GOT3 (cell line): ENCODE results near the gene CTNNA1.
A peak's percentile ranks its signal among the peaks of the same experiment; 100 is the strongest.
"Not testable (repeated sequence)": the region's sequence is repeated elsewhere in the genome, so short reads cannot be mapped to it uniquely, and the experiment has no call there.

ENCODE experiments used
- DNase-seq: peaks from one replicate; lab custom pipeline; 2025; ENCODE audit warnings: mixed read lengths; lab: John Stamatoyannopoulos, UW

CTNNA1 gene

DNA sequence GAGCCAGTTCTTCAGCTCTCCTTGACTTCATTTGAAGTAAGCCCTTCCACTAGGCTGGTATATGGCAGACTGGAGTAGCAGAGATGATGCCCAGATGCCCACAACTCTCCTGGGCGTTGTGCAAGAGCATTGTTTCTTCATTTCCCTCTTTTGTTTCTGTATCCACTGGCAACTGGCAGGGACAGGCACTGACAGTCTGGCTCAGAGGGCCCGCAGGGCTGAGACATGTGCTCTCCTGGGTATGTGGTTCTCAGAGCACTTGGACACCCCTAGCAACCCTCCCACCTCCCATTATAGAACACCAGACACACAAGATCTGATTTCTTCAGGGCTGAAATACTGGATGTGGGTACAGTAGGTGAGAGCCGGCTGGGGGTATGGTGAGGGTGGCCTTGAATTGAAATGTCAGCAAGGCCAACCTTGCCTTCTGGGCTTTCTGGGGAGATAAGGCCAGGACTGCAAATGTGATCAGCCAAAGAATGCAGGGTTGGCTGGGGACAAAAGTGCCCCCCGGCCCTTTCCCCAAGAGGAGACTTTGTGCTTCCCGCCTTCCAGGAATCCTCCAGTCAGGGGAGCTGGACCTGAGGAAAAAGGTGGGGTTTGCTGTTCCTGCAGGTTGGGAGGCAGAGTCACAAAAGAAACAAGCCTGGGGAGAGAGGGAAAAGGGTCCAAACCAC is 28.6 kb upstream of the CTNNA1 start:
- DNase-seq, result peak; percentile 80

DNA sequence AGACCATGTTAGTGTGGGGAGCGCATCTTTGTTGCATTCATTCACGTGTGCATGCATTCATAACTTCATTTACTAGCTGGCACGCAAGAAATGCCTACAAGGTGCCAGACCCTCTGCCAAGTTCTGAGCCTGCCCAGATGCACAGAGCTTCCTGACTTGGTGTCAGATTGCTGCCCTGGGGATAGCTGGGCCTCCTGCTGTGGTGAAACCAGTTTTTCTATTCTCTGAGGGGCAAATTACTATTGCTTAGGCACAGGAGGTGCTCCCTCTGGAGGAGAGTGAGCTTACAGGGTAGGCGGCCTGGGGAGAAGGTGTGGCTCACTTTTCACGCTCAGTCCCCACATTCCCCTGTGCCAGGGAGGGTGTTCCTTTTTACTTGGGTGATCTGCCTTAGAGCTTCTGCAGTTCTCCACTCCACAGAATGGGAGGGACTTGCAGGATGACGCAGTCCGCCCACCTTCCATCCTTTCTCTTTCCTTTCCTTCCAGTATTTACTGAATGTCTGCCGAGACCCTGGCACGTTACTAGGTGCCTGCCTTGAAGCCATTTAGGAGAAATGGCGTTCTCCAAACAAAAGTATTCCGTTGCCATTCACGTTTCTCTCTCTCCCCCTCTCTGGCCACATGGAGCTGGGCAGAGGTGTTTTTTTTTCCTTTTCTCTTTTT is 27.9 kb upstream of the CTNNA1 start:
- peak; percentile 35 for DNase-seq

DNA sequence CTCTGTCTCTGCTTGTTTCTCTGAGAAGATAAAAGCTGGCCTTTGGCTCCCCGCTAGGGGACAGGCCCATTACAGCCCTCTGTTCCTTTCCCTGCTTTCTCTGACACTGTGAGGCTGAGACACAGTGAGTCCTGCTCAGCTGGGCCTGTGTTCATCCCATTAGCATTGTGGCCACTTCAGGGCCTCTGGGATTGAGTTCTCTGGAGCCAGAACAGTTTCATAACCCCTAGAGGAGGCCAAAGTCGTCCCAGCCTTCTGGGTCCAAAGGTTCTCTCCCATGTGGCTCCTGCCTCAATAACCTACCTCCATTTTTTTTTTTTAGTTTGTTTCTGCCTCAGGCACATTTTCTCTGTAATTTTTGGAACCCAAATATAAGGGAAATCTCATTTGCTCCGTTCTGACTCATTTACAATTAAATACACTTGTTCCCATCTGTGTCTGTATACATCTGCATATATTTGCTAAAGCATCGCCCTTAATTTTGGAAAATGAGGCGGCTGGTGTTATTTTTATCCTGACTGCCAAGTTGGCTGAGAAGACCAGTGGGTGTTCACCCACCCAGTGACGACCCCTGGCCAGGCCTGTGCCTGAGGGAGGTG is 27.3 kb upstream of the CTNNA1 start:
- DNase-seq, result no peak

DNA sequence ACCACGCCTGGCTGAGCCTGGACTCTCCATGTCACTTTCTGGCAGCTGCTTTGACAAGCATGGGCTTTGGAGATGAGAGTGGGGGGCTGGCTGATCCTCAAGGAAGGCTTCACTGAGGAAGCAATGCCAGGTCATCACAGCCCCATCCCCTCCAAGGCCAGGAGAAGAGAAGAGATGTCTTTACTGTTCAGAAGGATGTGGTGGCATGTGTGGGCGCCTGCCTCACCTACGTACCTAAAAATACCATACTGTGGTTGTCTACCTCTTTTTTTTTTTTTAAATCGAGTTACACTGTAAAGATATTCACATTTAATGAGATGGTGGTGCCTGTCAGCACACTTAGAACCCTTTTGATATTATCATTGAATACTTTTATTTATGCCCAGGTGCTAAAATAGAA is 26.4 kb upstream of the CTNNA1 start:
- DNase-seq, result no peak

DNA sequence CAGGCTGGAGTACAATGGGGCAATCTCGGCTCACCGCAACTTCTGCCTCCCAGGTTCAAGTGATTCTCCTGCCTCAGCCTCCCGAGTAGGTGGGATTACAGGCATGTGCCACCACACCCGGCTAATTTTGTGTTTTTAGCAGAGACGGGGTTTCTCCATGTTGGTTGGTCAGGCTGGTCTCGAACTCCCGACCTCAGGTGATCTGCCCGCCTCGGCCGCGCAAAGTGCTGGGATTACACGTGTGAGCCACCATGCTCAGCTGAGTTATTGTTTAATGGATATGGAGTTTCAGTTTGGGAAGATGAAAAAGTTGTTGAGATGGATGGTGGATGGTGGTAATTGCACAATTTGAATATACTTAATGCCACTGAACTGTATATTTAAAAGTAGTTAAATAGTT is 22.7 kb upstream of the CTNNA1 start:
- not testable (repeated sequence) for DNase-seq

DNA sequence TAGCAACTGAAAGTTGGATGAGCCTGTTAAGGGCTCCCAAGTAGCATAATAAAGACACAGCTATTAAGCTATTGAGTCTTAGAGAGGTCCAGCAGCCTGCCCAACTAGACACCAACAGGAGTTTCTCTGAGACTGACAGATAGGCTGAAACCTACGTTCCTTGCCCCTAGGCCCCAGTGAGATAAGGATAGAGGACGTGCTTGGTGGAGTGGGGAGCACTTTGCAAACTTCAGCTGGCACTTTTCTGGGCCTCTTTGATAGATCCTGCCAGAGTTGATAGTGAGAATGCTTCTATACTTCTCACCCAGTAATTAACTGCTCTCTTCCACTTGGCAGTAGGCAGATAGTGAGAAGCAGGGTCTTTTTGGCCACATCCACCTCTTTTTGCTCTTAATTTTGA is 20.8 kb upstream of the CTNNA1 start:
- DNase-seq, result no peak

DNA sequence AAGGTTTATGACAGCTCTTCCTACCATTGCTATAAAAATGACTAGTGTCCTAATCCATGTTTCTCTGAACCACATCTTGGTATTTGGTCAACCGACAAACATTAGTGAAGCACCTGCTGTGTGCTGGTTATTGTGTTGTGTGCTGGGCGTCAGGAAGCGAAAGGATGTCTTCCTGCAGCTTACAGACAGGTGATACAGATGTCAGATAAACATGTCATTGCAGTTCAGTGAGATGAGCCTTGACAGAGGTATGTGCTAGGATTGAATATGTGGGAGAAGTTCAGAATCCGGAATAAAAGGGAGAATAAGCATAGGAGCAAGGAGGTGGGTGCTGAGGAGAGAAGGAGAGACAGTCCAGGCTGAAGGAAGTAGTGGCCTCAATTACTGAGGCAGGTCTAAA is 20.3 kb upstream of the CTNNA1 start:
- DNase-seq, result no peak

DNA sequence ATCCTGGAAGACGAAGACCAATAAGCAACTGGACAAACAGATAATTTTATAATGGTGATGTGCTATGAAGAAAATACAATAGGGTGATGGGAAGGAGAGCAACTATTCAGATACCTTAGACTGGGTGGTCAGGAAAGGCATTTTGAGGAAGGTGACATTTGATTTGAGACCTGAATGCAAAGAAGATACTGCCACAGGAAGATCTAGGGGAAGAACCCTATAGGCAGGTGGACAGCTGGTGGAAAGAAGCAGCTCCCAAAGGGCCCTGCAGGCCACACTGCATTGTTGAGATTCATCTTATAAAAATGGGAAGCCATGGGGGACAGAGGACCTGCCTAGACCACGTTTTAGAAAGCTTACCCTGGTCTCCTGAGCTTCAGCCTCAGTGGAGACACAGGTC is 19.7 kb upstream of the CTNNA1 start:
- DNase-seq, result no peak

DNA sequence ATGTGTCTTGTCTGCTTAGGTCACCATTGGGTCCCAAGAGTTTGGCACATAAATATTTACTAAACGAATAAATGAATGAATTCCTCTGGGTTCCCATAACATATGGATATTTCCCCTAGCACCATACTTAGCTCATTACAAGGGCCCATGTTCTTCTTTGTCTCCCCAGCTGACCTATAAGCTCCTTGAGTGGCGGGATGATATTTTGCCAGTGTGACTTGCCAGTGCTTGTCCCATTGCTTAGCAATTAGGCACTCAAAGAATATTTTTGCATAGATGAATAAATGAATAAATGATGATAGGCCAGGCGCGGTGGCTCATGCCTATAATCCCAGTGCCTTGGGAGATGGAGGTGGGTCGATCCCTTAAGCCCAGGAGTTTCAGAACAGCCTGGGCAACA is 16.9 kb upstream of the CTNNA1 start:
- no peak for DNase-seq

DNA sequence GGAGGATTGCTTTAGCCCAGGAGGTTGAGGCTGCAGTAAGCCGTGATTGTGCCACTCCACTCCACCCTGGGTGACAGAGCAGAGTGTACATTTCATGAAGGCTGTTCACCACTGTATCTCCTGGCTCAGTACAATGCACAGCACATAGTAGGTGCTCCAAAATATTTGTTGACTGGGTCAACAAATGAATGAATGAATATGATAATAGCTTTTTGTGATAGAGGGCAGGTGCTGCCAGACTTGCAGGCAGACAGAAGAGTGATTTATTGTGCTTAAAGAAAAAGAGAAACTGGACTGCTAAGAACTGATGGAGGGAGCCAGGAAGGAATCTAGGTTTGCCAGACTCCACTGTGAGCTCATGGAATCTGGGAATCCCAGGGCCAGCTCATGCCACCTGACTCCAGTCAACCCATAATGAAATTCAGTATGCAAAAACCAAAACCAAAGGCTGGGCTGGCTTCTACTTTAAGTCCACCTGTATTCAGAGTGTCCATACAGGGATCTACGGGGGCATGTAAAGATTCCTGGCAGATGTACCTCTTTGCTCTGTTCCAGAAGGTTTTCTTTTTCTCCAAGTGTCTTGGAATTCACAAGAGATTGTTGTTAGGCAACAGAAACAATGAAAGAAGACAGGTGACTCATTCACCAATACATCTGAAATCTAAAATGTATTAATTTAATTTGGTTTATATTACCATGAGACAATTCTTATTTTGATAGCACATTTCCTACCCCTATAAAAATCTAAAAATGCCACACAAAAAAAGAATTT is 15.5 kb upstream of the CTNNA1 start:
- no peak for DNase-seq

DNA sequence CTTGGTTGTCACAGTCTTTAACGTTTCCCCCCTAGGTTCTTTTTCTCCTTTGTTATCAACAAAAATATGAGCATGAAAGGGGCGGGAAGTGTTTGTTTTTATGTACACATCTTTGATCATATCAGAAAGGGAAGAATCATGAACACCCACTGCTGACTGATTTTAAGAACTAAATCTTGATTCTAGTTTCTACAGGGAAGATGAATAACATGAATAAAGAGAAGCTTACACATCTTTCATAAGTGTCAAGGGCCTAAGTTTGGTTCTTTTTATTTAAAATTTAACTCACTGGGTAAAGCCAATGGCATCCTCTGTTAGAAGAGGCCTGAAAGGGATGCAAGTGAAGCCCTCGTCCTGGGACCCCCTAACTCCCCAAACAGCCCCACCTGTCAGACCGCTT is 14.8 kb upstream of the CTNNA1 start:
- no peak for DNase-seq

DNA sequence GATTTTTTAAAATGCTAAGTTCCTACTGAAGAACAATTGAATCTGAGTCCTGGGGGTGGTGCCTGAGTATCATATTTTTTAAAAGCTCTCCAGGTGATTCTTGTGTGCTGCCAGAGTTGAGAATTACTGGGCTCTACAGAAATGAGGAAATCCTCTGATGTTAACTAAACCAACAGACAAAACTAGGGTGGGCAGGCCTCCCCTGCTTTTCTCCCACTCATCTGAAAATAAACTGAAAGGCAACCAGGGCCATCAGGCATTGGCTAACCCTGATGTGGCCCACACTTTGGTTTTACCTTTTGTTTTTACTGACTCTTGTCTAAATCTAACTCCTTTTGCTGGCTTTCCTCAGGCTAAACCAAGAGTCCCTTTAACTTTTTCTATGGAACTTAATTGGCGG is 13.3 kb upstream of the CTNNA1 start:
- no peak for DNase-seq

DNA sequence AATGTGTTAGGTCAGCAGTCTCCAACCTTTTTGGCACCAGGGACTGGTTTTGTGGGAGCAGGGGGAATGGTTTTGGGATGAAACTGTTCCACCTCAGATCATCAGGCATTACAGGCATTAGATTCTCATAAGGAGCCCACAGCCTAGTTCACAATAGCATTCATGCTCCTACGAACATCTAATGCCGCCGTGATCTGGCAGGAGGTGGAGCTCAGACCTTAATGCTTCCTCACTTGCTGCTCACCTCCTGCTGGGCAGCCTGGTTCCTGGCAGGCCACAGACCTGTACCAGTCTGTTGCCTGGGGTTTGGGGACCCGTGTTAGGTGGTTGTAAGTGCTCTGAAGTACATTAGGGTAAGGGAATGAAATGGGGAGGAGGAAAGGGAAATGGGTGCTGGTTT is 9.7 kb upstream of the CTNNA1 start:
- DNase-seq, result no peak

DNA sequence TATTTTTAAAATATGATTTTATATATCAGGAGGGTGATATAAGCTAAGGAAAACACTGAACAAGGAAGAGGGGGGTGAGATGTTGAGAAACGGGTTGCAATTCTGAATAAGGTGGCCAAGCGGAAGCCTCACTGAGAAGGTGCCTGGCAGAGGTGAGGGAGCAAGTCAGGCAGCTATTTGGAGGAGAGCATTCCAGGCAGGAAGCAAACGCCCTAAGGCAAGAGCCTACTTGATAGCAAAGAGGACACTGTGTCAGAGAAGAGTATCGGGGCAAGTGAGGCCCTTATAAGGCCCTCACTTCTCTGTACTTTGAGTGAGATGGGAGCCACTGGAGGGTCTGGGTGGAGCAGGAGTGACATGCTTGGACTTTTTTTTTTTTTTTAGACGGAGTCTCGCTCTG is 8.0 kb upstream of the CTNNA1 start:
- no peak for DNase-seq

DNA sequence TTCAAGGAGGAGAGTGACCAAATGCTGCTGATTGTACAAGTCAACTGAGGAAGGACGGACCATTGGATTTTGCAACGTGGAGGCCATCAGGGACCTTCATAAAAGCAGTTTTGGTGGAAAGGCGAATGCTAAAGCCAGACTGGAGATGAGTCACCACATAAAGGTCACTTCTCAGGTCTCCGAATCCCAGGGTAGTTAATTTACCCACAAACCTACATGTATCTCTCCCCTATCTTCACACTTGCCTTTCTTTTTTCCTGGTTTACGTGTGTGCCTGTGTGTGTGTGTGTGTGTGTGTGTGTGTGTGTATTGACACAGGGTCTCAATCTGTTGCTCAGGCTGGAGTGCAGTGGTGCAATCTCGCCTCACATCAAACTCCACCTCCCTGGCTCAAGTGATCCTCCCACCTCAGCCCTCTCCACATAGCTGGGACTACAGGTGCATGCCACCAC is 4.6 kb upstream of the CTNNA1 start:
- peak; percentile 36 for DNase-seq

DNA sequence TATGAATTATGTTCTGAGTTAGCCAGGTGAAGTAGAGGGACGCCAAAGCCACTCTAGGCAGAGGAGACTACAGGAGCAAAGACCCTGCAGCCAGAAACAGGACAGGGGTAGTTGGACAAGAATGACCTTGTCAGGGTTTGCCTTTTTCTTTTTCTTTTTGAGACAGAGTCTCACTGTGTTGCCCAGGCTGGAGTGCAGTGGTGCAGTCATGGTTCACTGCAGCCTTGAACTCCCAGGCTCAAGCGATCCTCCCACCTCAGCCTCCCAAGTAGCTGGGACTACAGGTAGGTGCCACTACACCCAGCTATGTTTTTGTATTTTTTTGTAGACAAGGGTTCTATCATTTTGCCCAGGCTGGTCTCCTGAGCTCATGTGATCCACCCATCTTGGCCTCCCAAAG is 1.9 kb upstream of the CTNNA1 start:
- DNase-seq, result not testable (repeated sequence)

DNA sequence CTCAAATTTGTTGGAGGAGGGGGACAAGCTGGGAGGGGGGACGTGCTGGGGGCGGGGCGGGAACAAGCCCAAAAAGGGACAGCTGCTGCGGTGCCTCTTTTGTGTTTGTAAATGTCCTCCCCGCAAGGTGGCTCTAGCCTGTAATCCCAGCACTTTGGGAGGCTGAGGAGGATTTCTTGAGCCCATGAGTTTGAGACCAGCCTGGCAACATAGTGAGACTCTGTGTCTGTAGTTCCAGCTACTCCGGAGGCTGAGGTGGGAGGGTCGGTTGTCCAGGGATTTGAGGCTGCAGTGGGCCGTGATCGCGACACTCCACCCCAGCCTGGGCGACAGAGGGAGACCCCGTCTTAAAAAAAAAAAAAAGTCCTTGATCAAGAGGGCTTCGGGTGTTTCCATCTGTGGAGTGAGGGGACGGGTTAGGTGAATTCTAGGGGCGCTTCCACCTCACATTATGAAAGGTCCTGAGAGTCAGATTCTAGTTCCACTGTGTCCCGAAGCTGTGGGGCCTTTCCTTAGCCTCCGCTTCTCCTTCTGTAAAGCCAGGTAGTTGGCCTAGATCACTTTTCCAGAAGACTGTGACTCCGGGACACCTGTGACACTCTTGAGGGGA is 779 bp upstream of the CTNNA1 start:
- no peak for DNase-seq

DNA sequence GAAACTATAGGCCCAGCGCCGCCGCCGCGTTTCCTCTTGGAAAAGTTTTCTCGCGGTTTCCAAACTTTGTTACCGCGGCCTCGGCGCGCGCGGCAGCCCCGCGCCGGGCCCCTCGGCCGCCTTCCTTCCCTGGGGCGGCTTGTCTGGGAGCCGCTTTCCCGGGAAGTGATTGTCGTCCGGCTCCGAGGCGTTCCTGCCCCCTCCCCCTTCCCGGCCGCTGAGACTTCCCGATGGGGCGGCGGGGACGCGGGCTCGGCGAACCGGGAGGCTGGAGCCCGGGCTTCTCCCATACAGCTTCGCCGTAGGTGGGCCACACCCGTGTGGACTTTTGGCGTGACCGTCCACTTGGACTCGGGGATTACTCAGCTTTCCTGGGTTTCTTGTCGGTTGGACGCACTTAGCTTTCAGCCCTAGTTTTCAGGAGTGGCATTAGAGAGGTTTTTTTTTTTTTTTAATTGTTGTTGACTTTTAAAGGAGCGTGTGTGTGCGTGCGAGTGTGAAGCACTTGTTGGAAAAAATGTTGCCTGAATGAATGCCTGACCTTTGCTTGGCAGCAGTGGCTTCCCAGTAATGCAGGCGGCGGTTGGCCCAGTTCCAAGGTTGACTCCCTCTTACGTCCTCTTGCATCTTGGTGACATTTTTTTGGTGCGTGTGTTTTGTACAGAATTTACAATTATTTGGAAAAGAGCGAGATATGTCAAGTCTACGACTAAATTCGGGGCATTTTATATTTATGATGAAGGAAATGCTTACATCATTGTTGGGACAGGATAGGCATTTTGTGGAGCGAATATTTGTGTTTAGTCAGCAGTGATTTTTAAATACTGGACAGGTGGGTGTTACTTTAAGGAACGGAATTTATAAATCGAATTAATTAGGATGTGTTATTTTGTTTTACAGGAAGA is 821 bp downstream of the CTNNA1 start:
- DNase-seq, result peak; percentile 29

DNA sequence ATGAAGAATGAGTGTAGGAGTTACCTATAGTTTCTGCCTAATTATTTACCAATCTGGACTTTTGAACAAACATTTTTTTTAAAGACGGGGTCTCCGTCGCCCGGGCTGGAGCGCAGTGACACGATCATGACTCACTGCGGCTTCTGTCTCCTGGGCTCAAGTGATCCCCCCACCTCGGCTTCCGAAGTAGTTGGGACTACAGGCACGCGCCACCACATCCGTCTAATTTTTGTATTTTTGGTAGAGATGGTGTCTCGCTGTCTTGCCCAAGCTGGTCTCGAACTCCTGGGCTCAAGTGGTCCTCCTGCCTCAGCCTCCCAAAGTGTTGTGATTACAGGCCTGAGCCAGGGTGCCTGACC is 1.5 kb downstream of the CTNNA1 start:
- DNase-seq, result no peak

DNA sequence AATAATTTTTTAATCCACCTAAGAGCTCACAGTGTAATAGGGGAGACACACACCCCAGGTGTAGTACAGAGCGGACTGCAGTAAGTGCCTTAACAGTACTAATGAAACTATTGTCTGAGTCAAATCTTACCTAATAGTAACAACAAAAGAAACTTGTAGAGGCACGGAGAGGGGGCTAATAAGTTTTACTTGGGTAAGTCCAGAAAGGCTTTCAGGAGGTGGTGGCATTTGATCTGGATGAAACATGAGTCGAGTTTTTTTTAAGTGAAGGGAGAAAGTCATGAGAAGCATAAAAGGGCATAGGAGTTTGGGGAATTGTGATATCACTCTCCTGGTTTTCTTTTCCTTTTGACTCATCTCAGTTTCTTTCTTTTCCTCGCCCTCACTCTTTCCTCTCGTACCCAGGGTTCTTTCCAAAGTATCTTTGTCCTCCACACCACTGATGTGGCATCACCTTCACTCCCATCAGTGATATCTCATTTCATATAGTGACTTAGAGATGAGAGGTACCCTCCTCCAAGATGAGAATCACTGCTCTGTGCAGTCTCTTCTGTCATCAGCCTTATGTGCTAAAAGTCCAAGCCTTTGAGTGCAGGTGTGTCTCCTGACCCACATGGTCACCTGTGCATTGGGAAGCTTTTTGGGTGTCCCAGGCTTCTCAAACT is 2.0 kb downstream of the CTNNA1 start:
- DNase-seq, result no peak
